Stimulated activated CD8-positive, alpha-beta memory T cell treated with anti-CD3 and anti-CD28 coated beads, Interleukin-4, amount 100 ng/mL, for 24 hours (primary cell): ENCODE measurements around the gene PARP11.

ENCODE experiments used
- DNase-seq: peaks from one replicate; pipeline ENCODE4 v3.0.0-alpha.2; 2020; ENCODE audit warnings: low read depth

Gene PARP11, protein sequence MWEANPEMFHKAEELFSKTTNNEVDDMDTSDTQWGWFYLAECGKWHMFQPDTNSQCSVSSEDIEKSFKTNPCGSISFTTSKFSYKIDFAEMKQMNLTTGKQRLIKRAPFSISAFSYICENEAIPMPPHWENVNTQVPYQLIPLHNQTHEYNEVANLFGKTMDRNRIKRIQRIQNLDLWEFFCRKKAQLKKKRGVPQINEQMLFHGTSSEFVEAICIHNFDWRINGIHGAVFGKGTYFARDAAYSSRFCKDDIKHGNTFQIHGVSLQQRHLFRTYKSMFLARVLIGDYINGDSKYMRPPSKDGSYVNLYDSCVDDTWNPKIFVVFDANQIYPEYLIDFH

GRCh38 chr12:3872800-3873636 lies at the start of gene PARP11:
TSS of gene PARP11 (minus strand) at chr12:3873399. CDS start at chr12:3873229, 170 bp downstream.
- peak; percentile 96 for DNase-seq

GRCh38 chr12:3922033-3922432 lies 48.8 kb upstream of the PARP11 start:
- DNase-seq = no peak

- DNase-seq = no peak
These were observed 48.3 kb upstream of the PARP11 start for GRCh38 chr12:3921526-3921925.

GRCh38 chr12:3921151-3921471 lies 47.9 kb upstream of the PARP11 start:
- DNase-seq = no peak

DNA sequence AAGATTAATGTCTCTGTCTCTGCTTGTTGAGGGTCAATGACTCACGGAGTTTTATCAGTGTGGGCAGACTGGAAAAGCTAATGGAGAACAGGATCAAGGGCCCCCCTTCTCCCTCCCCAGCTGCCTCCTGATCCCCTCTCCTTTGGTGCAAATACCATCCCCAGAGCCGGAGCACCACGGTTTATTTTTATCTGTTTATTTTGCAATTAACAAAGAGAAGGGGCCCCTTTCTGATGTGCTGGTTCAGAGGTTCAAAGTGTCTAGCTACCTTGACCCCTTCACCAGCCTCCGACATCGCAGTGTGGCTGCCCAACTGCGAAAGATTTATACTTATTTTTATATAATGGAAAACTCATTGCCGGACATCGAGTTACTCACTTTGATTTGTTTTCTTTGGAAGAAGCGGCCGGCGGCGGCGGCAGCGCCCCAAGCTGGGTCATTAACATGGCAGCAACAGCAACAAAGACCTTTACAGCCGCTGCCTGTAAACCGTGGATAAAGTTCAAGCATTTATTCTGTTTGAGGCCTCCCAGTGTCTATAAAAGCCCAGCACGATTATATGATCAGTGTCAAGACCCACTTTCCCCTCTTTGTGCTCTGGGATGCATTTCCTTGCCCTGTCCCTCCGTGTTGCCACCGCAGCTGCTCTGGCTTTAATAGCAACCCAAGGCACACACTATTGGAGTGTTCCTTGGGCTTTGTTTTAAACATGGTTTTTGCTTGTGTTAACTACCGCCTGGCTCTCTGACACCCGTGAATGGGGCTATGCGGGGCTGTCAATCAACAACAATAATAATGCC lies 47.4 kb upstream of the PARP11 start:
- no peak for DNase-seq

GRCh38 chr12:3913278-3913677 lies 40.1 kb upstream of the PARP11 start:
- DNase-seq = peak; percentile 9

DNA sequence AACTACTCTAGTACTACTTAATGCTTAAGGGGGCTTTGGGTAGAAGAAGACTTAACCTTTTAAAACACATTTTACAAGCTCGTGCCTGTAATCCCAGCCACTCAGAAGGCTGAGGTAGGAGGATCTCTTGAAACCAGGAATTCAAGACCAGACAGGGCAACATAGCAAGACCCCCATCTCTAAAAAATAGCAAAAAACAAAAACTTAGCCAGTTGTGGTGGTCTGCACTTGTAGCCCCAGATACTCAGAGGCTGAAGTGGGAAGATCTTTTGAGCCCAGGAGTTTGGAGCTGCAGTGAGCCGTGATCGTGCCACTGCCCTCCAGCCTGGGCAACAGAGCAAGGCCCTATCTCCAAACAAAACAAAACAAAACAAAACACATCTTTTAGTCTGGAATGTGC lies 39.7 kb upstream of the PARP11 start:
- DNase-seq = no peak

- DNase-seq = no peak
These were observed 38.2 kb upstream of the PARP11 start for GRCh38 chr12:3911409-3911808.

DNA sequence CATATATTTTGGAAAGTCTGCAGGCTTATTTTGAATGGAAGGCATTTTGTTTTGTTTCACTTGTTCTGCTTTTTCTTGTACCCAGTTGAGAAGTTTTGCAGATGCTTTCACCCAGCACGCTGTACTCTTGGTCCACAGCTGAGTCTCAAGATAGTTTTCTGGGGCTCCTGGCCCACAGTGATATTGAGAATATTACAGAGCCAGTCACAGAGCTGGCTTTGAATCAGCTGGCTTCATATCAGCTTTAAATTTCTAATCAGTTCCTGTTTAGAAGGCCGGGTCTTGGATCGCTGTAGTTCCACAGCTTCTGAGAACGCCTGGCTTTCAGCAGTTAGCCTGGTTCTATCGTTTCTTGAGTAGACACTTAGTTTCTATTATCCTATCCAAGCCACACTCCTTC lies 32.5 kb upstream of the PARP11 start:
- no peak for DNase-seq

GRCh38 chr12:3904999-3905398 lies 31.8 kb upstream of the PARP11 start:
- no peak for DNase-seq

DNA sequence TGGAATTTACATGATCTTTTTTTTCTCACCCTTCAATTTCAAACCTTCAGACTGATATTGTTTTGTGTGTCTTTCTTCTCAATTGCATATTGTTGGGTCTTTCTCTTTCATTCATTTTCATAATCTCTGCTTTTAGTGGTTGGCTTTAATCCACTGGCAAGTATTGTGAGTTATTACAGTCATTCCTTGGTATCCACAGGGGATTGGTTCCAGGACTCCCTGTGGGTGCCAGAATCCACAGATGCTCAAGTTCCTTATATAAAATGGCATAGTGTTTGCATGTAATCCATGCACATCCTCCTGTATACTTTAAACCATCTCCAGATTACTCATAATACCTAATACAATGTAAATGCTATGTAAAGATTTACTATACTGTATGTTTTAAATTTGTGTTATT lies 29.7 kb upstream of the PARP11 start:
- no peak for DNase-seq

DNA sequence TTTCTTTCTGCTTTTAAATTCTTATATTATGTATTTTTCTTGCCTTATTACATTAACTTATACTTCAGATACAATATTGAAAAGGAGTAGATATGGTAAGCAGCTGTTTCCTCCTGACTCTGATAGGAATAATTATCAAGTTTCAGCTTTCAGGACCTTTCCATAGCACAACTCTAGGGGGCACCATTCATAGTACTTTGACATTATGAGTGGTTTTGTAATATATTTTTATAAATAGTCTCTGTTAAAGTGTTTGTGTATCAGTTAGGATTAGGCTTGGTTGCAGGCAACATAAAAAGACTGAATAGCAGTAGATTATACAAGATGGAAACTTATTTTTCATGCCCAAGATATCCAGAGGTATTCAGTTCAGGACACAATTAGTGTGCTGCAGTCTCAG lies 27.9 kb upstream of the PARP11 start:
- no peak for DNase-seq

DNA sequence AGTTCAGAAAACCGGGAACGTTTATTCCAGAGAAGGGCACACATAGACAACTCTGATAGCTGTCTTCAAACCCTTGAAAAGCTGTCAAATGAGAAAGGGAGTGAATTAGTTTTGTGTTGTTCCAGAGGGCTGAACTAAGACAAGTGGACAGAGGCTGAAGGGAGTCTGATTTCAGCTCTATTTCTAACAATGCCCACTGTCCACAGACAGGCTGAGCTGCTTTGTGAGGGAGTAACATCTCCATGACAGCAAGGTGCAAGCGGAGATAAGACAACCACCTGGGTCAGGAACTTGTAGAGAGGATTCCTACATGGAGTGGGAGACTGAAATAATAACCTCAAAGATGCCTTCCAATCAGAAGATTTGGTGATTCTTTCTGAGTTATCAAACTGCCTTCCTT lies 25.6 kb upstream of the PARP11 start:
- DNase-seq = no peak

DNA sequence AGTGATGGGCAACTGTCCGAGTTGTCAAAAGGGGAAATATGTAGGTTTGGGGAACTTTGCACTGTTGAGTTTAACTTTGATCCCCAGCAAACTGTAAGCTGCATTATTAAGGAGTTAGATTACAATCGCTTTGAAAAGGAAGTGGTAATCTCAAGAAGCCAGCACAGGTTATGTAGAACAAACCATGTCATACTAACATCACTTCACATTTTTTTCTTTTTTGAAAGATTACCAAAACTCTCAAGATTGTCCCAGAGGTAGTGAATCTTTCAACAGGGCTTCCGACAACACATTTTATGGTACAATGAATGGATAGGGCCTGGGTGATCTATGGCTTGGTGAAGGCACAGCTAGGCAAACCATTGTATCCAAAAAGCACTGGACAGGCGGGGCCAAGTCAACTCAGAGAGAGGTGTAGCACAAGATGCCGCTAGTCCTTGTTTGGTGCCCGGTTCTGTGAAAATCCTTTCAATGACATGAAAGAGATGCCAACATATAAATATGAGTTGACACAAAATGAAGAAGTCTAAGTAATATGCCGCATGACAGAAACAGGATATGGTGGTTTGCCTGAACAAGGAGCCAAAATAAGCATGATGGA lies 24.3 kb upstream of the PARP11 start:
- no peak for DNase-seq

DNA sequence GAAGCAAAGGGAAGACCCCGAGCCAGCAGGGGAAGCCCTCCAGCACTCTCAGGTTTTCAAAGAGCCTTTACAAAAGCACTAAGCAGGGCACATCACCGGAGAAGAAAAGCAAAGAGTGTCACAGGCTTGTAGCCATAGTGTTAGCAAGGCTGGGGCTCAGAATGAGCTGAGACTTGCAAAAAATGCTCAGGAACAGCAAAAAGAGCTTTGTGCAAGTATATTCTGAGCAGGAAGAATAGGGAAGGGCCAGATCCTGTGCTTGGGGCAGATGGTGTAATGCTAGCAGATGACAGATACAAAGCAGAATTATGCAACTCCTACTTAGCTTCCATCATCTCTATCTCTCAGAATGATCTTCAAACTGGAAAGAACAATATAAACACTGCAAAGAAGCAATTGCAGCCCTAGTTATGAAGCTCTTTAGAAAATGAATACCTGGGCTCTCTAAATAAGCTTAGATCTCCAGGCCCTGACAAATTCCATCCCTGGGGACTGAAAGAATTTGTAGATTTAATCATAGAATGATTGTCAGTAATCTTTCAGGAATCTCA lies 23.7 kb upstream of the PARP11 start:
- no peak for DNase-seq

GRCh38 chr12:3896356-3896755 lies 23.2 kb upstream of the PARP11 start:
- DNase-seq = no peak

DNA sequence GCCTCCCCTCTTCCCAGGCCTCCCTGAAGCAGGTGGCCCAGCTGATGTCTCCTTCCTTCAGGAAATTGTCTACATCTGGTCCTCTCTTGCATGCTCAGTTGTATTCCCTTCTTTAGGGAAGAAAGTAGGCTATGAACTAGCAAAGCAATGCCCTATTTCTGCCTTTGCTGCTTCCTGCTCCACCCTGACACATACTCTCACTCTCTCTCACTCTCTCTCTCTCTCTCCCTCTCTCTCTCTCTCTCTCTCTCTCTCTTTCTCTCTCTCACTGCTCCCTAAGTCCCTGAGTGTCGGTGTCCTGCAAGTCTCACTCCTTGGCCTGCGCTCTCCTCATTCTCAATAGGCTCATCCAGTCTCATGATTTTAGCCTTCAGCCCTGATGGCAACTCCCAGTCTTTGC lies 19.4 kb upstream of the PARP11 start:
- DNase-seq = no peak

DNA sequence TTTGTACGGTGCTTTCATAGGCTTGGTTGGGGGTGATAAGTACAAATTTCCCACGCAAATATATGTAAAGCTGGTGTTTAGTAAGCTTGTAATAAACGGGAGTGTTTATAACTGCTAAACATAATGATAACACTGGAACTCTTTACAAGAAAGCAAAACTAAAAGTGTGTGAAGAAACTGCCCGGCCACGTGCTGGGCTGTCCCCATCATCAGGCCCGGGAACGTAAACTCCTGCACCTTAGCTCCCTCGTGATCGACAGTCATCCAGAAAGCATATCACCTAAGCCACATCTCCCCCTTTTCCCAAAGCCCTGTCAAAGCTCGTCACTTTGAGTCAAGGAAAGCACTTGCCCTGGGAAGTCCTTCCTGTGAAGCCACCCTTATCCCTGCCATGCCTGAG lies 18.0 kb upstream of the PARP11 start:
- no peak for DNase-seq

DNA sequence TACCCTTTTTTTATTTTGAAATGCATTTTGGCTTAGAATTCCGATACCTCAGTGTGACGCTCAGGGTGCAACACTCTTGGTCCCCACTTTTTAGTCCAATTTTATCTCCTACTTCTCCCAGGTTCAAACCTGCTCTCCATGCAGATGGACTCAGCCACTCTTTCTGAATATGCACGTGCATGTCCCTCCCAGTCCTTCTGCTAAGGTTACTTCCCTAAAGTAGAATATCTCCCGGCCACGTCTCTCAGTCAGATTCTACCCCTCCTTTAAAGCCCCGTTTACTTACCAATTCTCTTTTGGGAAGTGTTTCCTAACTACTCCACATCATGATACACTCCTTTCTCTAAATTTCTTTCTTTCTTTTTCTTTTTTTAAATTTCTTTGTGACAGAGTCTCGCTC lies 15.5 kb upstream of the PARP11 start:
- DNase-seq = no peak

- no peak for DNase-seq
These were observed 12.3 kb upstream of the PARP11 start for GRCh38 chr12:3885277-3886094.

GRCh38 chr12:3884671-3885070 lies 11.5 kb upstream of the PARP11 start:
- no peak for DNase-seq
